ENCODE measurements around the gene OSBPL6.
"Not testable (repeated sequence)": the region's sequence is repeated elsewhere in the genome, so short reads cannot be mapped to it uniquely, and the experiment has no call there.

Gene OSBPL6

GRCh38 chr2:178401994-178402437 is 207.7 kb downstream of the OSBPL6 start:
- DNase-seq (ENCODE audit: low read depth in 3 of 3), result no peak

GRCh38 chr2:178403671-178404306 is 209.5 kb downstream of the OSBPL6 start:
- DNase-seq (ENCODE audit: low read depth in 3 of 3), result no peak

- DNase-seq (ENCODE audit: low read depth in 3 of 3), result no peak
Observed at GRCh38 chr2:178404368-178404767, 210.1 kb downstream of the OSBPL6 start.

GRCh38 chr2:178409261-178409660 is 214.9 kb downstream of the OSBPL6 start:
- no peak for DNase-seq (ENCODE audit: low read depth in 3 of 3)

GRCh38 chr2:178412047-178412446 is 217.7 kb downstream of the OSBPL6 start:
- no peak for DNase-seq (ENCODE audit: low read depth in 3 of 3)

- DNase-seq (ENCODE audit: low read depth in 3 of 3), result not testable (repeated sequence)
Observed at GRCh38 chr2:178412453-178412852, 218.1 kb downstream of the OSBPL6 start.

GRCh38 chr2:178413472-178414265 is 219.4 kb downstream of the OSBPL6 start:
- DNase-seq (ENCODE audit: low read depth in 3 of 3), result peak; percentile 45 to 62 (median 58)

- DNase-seq (ENCODE audit: low read depth in 3 of 3), result peak; percentile 42 to 55 (median 51)
Observed at GRCh38 chr2:178414266-178415247, 220.2 kb downstream of the OSBPL6 start.

GRCh38 chr2:178415979-178416378 is 221.7 kb downstream of the OSBPL6 start:
- DNase-seq (ENCODE audit: low read depth in 3 of 3), result no peak

GRCh38 chr2:178417916-178418315 is 223.6 kb downstream of the OSBPL6 start:
- DNase-seq (ENCODE audit: low read depth in 3 of 3), result no peak

- no peak for DNase-seq (ENCODE audit: low read depth in 3 of 3)
Observed at GRCh38 chr2:178418426-178418825, 224.1 kb downstream of the OSBPL6 start.

GRCh38 chr2:178419123-178419522 is 224.8 kb downstream of the OSBPL6 start:
- no peak for DNase-seq (ENCODE audit: low read depth in 3 of 3)

- DNase-seq (ENCODE audit: low read depth in 3 of 3), result no peak
Observed at GRCh38 chr2:178420463-178420999, 226.2 kb downstream of the OSBPL6 start.

GRCh38 chr2:178422097-178422496 is 227.8 kb downstream of the OSBPL6 start:
- no peak for DNase-seq (ENCODE audit: low read depth in 3 of 3)

- not testable (repeated sequence) for DNase-seq (ENCODE audit: low read depth in 3 of 3)
Observed at GRCh38 chr2:178423746-178424145, 229.4 kb downstream of the OSBPL6 start.

GRCh38 chr2:178425255-178425827 is 231.0 kb downstream of the OSBPL6 start:
- DNase-seq (ENCODE audit: low read depth in 3 of 3), result no peak

- no peak for DNase-seq (ENCODE audit: low read depth in 3 of 3)
Observed at GRCh38 chr2:178426388-178426787, 232.1 kb downstream of the OSBPL6 start.

GRCh38 chr2:178427458-178427857 is 233.1 kb downstream of the OSBPL6 start:
- DNase-seq (ENCODE audit: low read depth in 3 of 3), result no peak

- DNase-seq (ENCODE audit: low read depth in 3 of 3), result no peak
Observed at GRCh38 chr2:178428396-178428806, 234.1 kb downstream of the OSBPL6 start.

- no peak for DNase-seq (ENCODE audit: low read depth in 3 of 3)
Observed at GRCh38 chr2:178429336-178429735, 235.0 kb downstream of the OSBPL6 start.

- no peak for DNase-seq (ENCODE audit: low read depth in 3 of 3)
Observed at GRCh38 chr2:178436662-178437061, 242.3 kb downstream of the OSBPL6 start.

All from stimulated activated CD4-positive, alpha-beta T cell treated with anti-CD3 and anti-CD28 coated beads, TNF-alpha, amount 100 ng/mL, for 4 hours (primary cell).